GM12801 (cell line): ENCODE measurements around the gene IKZF3.

Experiments
- CTCF ChIP-seq: IDR thresholded peaks from one replicate; pipeline ENCODE4 v1.5.1; 2011; ENCODE audit warnings: control low read depth; ENCODE audit not compliant: insufficient read length; ENCODE audit errors: extremely low read depth

The IKZF3 gene

GRCh38 chr17:39761861-39762496 is 102.1 kb downstream of the IKZF3 start:
- TF ChIP-seq CTCF, result no peak

DNA sequence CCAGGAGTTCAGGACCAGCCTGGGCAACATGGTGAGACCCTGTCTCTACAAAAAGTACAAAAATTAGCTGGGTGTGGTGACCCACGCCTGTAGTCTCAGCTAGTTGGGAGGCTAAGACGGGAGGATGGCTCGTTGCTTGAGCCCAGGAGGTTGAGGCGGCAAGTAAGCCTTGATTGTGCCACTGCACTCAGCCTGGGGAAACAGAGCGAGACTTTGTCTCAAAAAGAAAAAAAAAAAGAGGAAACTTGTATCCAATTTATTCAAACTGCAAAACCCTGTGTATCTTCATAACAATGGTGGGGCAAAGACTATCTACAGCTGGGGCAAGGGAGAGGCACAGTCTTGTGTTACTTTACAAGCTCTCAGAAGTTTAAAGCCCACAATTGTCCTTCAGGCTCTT is 104.9 kb downstream of the IKZF3 start:
- no peak for TF ChIP-seq CTCF

- TF ChIP-seq CTCF, result no peak
Observed at GRCh38 chr17:39757931-39758873, 105.9 kb downstream of the IKZF3 start.

- TF ChIP-seq CTCF, result no peak
Observed at GRCh38 chr17:39757176-39757662, 106.9 kb downstream of the IKZF3 start.

DNA sequence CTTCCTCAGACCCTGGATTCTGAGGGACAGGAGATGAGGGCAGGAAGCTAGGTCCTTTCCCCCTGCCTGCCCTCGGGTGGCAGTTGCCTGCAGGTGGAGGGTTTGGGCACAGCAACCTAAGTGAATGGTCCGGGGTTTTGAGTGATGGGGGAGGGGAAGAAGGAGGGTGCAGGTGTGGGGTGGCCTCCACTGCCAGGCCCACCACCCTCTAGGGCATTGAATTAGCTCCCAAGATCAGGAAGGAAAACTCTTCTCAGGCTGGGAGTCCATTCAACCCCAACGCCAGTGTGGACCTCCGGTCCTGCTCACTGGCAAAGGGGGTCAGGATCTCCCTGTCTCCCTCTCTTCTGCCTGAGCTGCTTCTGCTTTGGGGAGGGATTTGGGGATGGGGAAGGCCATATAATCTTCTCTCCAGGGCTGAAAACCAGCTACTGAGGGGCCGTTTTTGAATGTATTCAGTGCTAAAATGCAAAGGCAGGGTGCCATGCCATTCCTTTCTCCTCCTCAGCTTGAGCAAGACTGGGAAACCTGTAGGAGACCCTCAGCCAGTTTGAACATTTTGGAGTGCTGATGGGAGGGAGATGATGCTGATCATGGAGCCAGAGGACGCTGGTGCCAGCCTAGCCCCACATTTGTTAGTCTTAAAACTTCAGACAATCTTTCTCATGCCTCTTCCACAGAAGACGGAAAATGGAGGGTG is 107.6 kb downstream of the IKZF3 start:
- TF ChIP-seq CTCF, result no peak

- no peak for TF ChIP-seq CTCF
Observed at GRCh38 chr17:39755554-39756379, 108.3 kb downstream of the IKZF3 start.
